Endothelial cell (in vitro differentiated cells): Measurements from ENCODE around the gene EPSTI1. TPM values are rescaled to one million over a fixed set of nuclear protein-coding genes. Genes with fewer than 3 reads are reported as not detected.

ENCODE experiments used
- DNase-seq: peaks from one replicate; pipeline ENCODE4 v3.0.0; 2021; ENCODE audit warnings: low spot score
- H3K27ac Mint-ChIP-seq: one replicate; pipeline ENCODE4 v1.8.0; 2021; ENCODE audit warnings: mixed read lengths, inconsistent platforms; ENCODE audit not compliant: unreplicated experiment
- H3K27me3 Mint-ChIP-seq: one replicate; pipeline ENCODE4 v1.8.0; 2021; ENCODE audit warnings: mild to moderate bottlenecking, moderate library complexity, mixed read lengths, inconsistent platforms; ENCODE audit not compliant: unreplicated experiment
- H3K36me3 Mint-ChIP-seq: one replicate; pipeline ENCODE4 v1.8.0; 2021; ENCODE audit warnings: mild to moderate bottlenecking, low read depth, mixed read lengths, inconsistent platforms; ENCODE audit not compliant: unreplicated experiment
- H3K4me1 Mint-ChIP-seq: one replicate; pipeline ENCODE4 v1.8.0; 2021; ENCODE audit warnings: mild to moderate bottlenecking, mixed read lengths, inconsistent platforms; ENCODE audit not compliant: unreplicated experiment
- H3K4me3 Mint-ChIP-seq: one replicate; pipeline ENCODE4 v1.8.0; 2021; ENCODE audit warnings: mild to moderate bottlenecking, mixed read lengths, inconsistent platforms; ENCODE audit not compliant: unreplicated experiment
- H3K9me3 Mint-ChIP-seq: one replicate; pipeline ENCODE4 v1.8.0; 2021; ENCODE audit warnings: mixed read lengths, inconsistent platforms; ENCODE audit not compliant: unreplicated experiment
- total RNA-seq: library from RNA; stranded (reverse); fragmentation: NEBNext Ultra II Directional; extraction: Animal tissue kit (Norgen Biotek cat#: 25700); gene quantifications from one replicate; pipeline ENCODE4 v1.2.1, GENCODE V29; 2021; ENCODE audit not compliant: unreplicated experiment
- TF ChIP-seq, protein P1 (sequence below): fragments of 200-600 bp; sonication (generic); IDR thresholded peaks from one replicate; pipeline ENCODE4 v1.5.0; 2021; ENCODE audit warnings: antibody characterized with exemption; ENCODE audit not compliant: unreplicated experiment

Gene EPSTI1
- total RNA-seq, 1 donor from 2014 or later, result 0.77 TPM

DNA sequence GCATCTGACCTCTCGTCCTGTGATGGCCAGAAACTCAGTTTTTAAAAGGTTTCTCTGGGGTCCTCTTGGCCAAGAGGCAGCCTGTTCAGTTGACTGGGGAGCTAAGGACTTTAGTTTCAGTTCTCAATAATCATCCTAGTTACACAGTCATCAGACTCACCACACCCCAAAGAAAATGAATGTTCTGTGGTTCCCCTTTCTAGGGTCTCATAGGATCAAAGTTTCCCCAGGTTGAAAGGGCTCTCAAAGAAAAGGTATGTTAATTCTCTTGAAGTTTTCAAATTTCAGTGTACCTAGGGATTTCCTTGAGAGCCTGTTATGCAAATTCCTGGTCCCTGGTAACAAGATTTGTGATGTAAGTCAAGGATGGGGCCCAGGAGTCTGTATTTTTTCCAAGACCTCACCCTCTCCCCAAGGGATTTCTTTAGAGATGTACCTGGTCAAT, 115.7 kb downstream of the EPSTI1 start:
- no peak overlapping the region for H3K4me3 Mint-ChIP-seq
- peaks cover 41% of the 10 kb centered on the region for H3K4me1 Mint-ChIP-seq
- no peak overlapping the region for H3K27ac Mint-ChIP-seq

DNA sequence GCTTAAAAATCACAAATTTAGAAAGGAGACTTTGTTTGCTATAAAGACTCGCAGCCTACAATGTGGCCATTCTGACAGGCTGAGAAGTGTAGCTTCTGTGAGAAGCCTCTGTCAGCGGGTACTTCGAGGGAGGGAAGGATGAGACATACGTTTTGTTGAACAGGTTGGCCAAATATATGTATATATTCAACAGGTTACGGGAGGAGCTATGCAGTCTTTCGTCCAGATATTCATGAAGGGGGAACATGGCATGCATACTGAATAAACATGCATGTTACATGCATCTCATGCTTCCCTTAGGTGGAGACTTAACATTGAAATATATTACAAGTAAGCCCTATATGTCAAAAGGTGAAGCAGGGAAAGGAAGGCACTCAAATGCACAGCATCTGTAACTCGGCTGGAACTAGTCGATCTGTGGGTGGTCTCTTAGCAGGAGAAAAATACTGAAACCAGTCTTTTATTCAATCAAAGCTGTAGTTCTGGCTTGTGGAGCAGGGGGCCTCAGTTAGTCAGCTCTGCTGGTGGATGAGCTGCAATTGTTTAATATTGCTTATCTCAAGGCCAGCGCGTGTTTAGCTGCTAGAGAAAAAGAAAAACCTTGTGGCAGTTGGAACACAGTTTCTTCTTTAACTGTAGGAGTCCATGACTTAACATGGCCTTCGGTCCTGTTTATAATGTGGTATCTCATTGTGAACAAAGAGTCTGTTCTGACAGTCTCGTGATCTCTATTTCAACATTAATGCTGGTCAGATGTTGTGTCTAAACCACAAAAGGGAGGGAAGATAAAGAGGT, 116.4 kb downstream of the EPSTI1 start:
- Mint-ChIP-seq H3K27ac (no peak overlapping the region), H3K27me3 (peaks cover 11% of the 10 kb centered on the region), H3K36me3 (no peaks in the 10 kb centered on the region), H3K4me1 (peaks cover 47% of the 10 kb centered on the region), H3K9me3 (no peaks in the 10 kb centered on the region), H3K4me3 (no peak overlapping the region)
- TF ChIP-seq, protein P1, sequence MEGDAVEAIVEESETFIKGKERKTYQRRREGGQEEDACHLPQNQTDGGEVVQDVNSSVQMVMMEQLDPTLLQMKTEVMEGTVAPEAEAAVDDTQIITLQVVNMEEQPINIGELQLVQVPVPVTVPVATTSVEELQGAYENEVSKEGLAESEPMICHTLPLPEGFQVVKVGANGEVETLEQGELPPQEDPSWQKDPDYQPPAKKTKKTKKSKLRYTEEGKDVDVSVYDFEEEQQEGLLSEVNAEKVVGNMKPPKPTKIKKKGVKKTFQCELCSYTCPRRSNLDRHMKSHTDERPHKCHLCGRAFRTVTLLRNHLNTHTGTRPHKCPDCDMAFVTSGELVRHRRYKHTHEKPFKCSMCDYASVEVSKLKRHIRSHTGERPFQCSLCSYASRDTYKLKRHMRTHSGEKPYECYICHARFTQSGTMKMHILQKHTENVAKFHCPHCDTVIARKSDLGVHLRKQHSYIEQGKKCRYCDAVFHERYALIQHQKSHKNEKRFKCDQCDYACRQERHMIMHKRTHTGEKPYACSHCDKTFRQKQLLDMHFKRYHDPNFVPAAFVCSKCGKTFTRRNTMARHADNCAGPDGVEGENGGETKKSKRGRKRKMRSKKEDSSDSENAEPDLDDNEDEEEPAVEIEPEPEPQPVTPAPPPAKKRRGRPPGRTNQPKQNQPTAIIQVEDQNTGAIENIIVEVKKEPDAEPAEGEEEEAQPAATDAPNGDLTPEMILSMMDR, result no peak
- peak; percentile 25 for DNase-seq

More for the DNA sequence above, 115.7 kb downstream of the EPSTI1 start:
- TF ChIP-seq, protein P1, result no peak
- no peaks in the 10 kb centered on the region for H3K36me3 Mint-ChIP-seq
- no peaks in the 10 kb centered on the region for H3K9me3 Mint-ChIP-seq
- peaks cover 11% of the 10 kb centered on the region for H3K27me3 Mint-ChIP-seq
- DNase-seq, result no peak

DNA sequence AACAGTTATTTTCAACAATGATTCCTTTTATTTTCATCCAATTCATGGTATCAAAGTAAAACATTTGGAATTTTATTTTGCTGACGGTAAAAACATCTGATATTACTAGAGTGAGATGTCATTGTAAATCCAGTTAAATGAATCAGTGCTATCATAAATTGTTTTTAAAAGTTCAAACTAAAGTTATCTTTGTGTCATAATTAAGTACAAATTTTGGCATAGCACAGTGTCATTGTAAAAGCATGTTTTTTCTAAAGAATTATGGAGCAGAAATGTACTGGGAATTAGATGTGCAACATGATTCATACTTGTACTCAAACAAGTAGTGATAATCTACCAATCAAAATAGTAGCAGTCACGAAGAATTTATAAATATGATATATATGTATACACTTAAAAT, 117.8 kb downstream of the EPSTI1 start:
- peaks cover 45% of the 10 kb centered on the region for H3K4me1 Mint-ChIP-seq
- H3K4me3 Mint-ChIP-seq, result no peak overlapping the region
- H3K27ac Mint-ChIP-seq, result no peak overlapping the region
- no peak for DNase-seq
- TF ChIP-seq, protein P1, result no peak
- peaks cover 8% of the 10 kb centered on the region for H3K27me3 Mint-ChIP-seq
- H3K9me3 Mint-ChIP-seq, result no peaks in the 10 kb centered on the region
- no peaks in the 10 kb centered on the region for H3K36me3 Mint-ChIP-seq

DNA sequence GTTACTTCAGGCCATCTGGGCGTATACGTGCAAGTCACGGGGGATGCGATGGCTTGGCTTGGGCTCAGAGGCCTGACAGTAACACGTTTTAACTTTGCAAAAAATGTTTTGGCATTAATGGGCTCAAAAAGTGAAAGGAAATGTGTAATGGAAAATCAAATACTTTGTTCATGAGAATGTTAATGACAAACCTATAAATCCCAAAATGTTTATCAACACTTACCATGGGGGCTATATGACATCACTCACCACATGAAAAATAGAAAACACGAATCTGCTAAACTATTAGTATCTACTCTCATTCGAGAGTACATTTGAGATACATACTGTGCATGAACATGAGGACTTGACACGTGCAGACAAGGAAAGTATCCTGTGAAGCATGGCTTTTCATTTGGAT, 119.0 kb downstream of the EPSTI1 start:
- H3K4me1 Mint-ChIP-seq, result peaks cover 45% of the 10 kb centered on the region
- H3K27me3 Mint-ChIP-seq, result peaks cover 7% of the 10 kb centered on the region
- DNase-seq, result no peak
- TF ChIP-seq, protein P1, result no peak
- no peak overlapping the region for H3K4me3 Mint-ChIP-seq
- no peaks in the 10 kb centered on the region for H3K9me3 Mint-ChIP-seq
- no peak overlapping the region for H3K27ac Mint-ChIP-seq
- no peaks in the 10 kb centered on the region for H3K36me3 Mint-ChIP-seq

DNA sequence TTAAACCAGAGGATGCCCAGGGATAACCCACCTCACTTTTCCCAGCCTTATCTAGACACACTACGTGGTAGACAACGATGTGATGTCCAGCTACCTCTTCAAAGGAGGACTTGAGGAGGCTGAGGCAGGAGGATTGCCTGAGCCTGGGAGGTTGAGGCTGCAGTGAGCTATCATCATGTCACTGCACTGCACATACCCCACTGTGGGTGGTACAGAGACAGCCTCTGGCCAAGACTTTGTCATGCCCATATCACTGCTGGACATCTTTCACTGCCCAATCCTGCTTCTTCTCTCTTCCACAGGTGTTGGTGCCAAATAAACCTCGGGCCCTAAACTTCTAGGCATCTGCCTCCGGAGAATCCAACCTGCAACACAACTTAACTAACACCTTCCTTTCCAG, 124.8 kb downstream of the EPSTI1 start:
- Mint-ChIP-seq H3K36me3 (no peaks in the 10 kb centered on the region), H3K4me3 (no peak overlapping the region), H3K4me1 (peaks cover 24% of the 10 kb centered on the region), H3K9me3 (no peaks in the 10 kb centered on the region), H3K27ac (no peak overlapping the region), H3K27me3 (peaks cover 8% of the 10 kb centered on the region)
- TF ChIP-seq, protein P1, result no peak
- no peak for DNase-seq
